ENCODE measurements around the gene ZNF207. TPM values are rescaled to one million over a fixed set of nuclear protein-coding genes. Genes with fewer than 3 reads are reported as not detected.
"Not testable (repeated sequence)": the region's sequence is repeated elsewhere in the genome, so short reads cannot be mapped to it uniquely, and the experiment has no call there.

ZNF207 gene
- total RNA-seq, 2 experiments from 2014 or later = 264 to 274 TPM

- peaks cover 31% of the 10 kb centered on the region for H3K4me1 Mint-ChIP-seq
- not testable (repeated sequence) for H3K9me3 Mint-ChIP-seq; DNase-seq; H3K36me3 Mint-ChIP-seq; ATAC-seq (ENCODE audit: low read depth); H3K4me3 Mint-ChIP-seq; H3K27ac Mint-ChIP-seq
- POLR2A ChIA-PET = interaction anchor here (0.6 to 1.6 kb wide), 2 partner anchors 11 to 34 kb away, joined by 3 to 6 read pairs; no protein-coding TSS in a partner anchor
- H3K27me3 Mint-ChIP-seq = peaks cover 21% of the 10 kb centered on the region
Measured at GRCh38 chr17:32320080-32320479, 29.9 kb upstream of the ZNF207 start.

GRCh38 chr17:32320847-32321246 is 29.1 kb upstream of the ZNF207 start:
- POLR2A ChIA-PET = interaction anchor here (0.6 to 1.6 kb wide), 3 partner anchors 10 to 33 kb away, joined by 3 to 6 read pairs (median 4); partner anchors contain the start of gene ZNF207

GRCh38 chr17:32323046-32323445 is 26.9 kb upstream of the ZNF207 start:
- H3K27ac Mint-ChIP-seq = peak overlapping the region; percentile 85
- POLR2A ChIA-PET = interaction anchor here (1.4 to 1.7 kb wide), 3 partner anchors 8 to 26 kb away, joined by 4 to 14 read pairs (median 5); no protein-coding TSS in a partner anchor
- peak overlapping the region; percentile 65 for H3K4me3 Mint-ChIP-seq
- peaks cover 2% of the 10 kb centered on the region for H3K27me3 Mint-ChIP-seq
- no peaks in the 10 kb centered on the region for H3K9me3 Mint-ChIP-seq
- DNase-seq (no peak), ATAC-seq (ENCODE audit: low read depth) (no peak)
- peaks cover 39% of the 10 kb centered on the region for H3K4me1 Mint-ChIP-seq
- no peaks in the 10 kb centered on the region for H3K36me3 Mint-ChIP-seq

More at GRCh38 chr17:32320847-32321246, 29.1 kb upstream of the ZNF207 start:
- DNase-seq = no peak
- no peak for ATAC-seq (ENCODE audit: low read depth)
- H3K4me1 Mint-ChIP-seq = peaks cover 31% of the 10 kb centered on the region
- H3K27ac Mint-ChIP-seq = no peak overlapping the region
- no peak overlapping the region for H3K4me3 Mint-ChIP-seq
- H3K36me3 Mint-ChIP-seq = no peaks in the 10 kb centered on the region
- H3K27me3 Mint-ChIP-seq = peaks cover 13% of the 10 kb centered on the region
- H3K9me3 Mint-ChIP-seq = no peaks in the 10 kb centered on the region

- Mint-ChIP-seq H3K4me1 (peaks cover 39% of the 10 kb centered on the region), H3K36me3 (no peaks in the 10 kb centered on the region), H3K27me3 (no peaks in the 10 kb centered on the region), H3K9me3 (no peaks in the 10 kb centered on the region), H3K27ac (peak overlapping the region; percentile 85), H3K4me3 (peak overlapping the region; percentile 65)
- peak; percentile 84 for ATAC-seq (ENCODE audit: low read depth)
- DNase-seq = peak; percentile 58
- POLR2A ChIA-PET = interaction anchor here (1.0 to 1.7 kb wide), 5 partner anchors 14 to 254 kb away, joined by 3 to 14 read pairs (median 4); no protein-coding TSS in a partner anchor
Measured at GRCh38 chr17:32323811-32324491, 26.0 kb upstream of the ZNF207 start.

- ATAC-seq (ENCODE audit: low read depth) (no peak), DNase-seq (peak; percentile 3)
- Mint-ChIP-seq H3K27me3 (no peaks in the 10 kb centered on the region), H3K36me3 (peaks cover 6% of the 10 kb centered on the region), H3K27ac (peak overlapping the region; percentile 60), H3K4me3 (no peak overlapping the region), H3K9me3 (no peaks in the 10 kb centered on the region), H3K4me1 (peaks cover 54% of the 10 kb centered on the region)
- POLR2A ChIA-PET = interaction anchor here (7.5 kb wide), 1 partner anchor 13 kb away, joined by 51 read pairs; the partner anchor contains the start of gene C17orf75
Measured at GRCh38 chr17:32327911-32328310, 22.0 kb upstream of the ZNF207 start.

GRCh38 chr17:32330147-32330546 is 19.8 kb upstream of the ZNF207 start:
- H3K4me1 Mint-ChIP-seq = peaks cover 45% of the 10 kb centered on the region
- POLR2A ChIA-PET = interaction anchor here (1.4 to 7.5 kb wide), 5 partner anchors 8 to 20 kb away, joined by 5 to 51 read pairs (median 6); partner anchors contain the start of genes C17orf75 and ZNF207
- DNase-seq = no peak
- H3K36me3 Mint-ChIP-seq = peaks cover 20% of the 10 kb centered on the region
- no peaks in the 10 kb centered on the region for H3K27me3 Mint-ChIP-seq
- ATAC-seq (ENCODE audit: low read depth) = no peak
- peak overlapping the region; percentile 74 for H3K4me3 Mint-ChIP-seq
- no peaks in the 10 kb centered on the region for H3K9me3 Mint-ChIP-seq
- peak overlapping the region; percentile 81 for H3K27ac Mint-ChIP-seq

GRCh38 chr17:32331243-32332040 is 18.5 kb upstream of the ZNF207 start:
- peak; percentile 90 for ATAC-seq (ENCODE audit: low read depth)
- POLR2A ChIA-PET = interaction anchor here (0.6 to 7.5 kb wide), 8 partner anchors 9 to 158 kb away, joined by 3 to 51 read pairs (median 6); partner anchors contain the start of genes C17orf75 and ZNF207
- H3K4me1 Mint-ChIP-seq = peaks cover 46% of the 10 kb centered on the region

GRCh38 chr17:32333187-32333586 is 16.8 kb upstream of the ZNF207 start:
- no peak overlapping the region for H3K4me3 Mint-ChIP-seq
- no peak for ATAC-seq (ENCODE audit: low read depth)

More at GRCh38 chr17:32331243-32332040, 18.5 kb upstream of the ZNF207 start:
- no peak for DNase-seq
- Mint-ChIP-seq H3K4me3 (peak overlapping the region; percentile 74), H3K27me3 (no peaks in the 10 kb centered on the region), H3K36me3 (peaks cover 27% of the 10 kb centered on the region), H3K27ac (peak overlapping the region; percentile 81), H3K9me3 (no peaks in the 10 kb centered on the region)

GRCh38 chr17:32335046-32335445 is 14.9 kb upstream of the ZNF207 start:
- H3K36me3 Mint-ChIP-seq = peaks cover 39% of the 10 kb centered on the region
- H3K9me3 Mint-ChIP-seq = no peaks in the 10 kb centered on the region
- no peak overlapping the region for H3K4me3 Mint-ChIP-seq
- H3K4me1 Mint-ChIP-seq = peaks cover 38% of the 10 kb centered on the region
- POLR2A ChIA-PET = no interaction called here
- H3K27me3 Mint-ChIP-seq = no peaks in the 10 kb centered on the region
- no peak overlapping the region for H3K27ac Mint-ChIP-seq
- no peak for DNase-seq
- ATAC-seq (ENCODE audit: low read depth) = no peak

More at GRCh38 chr17:32333187-32333586, 16.8 kb upstream of the ZNF207 start:
- H3K9me3 Mint-ChIP-seq = no peaks in the 10 kb centered on the region
- H3K27me3 Mint-ChIP-seq = no peaks in the 10 kb centered on the region
- peaks cover 37% of the 10 kb centered on the region for H3K4me1 Mint-ChIP-seq
- peaks cover 36% of the 10 kb centered on the region for H3K36me3 Mint-ChIP-seq
- POLR2A ChIA-PET = interaction anchor here (0.6 to 7.5 kb wide), 2 partner anchors 8 to 18 kb away, joined by 3 to 51 read pairs; partner anchors contain the start of gene C17orf75
- no peak for DNase-seq
- peak overlapping the region; percentile 21 for H3K27ac Mint-ChIP-seq

GRCh38 chr17:32335687-32336086 is 14.3 kb upstream of the ZNF207 start:
- no peak for ATAC-seq (ENCODE audit: low read depth)
- peaks cover 39% of the 10 kb centered on the region for H3K36me3 Mint-ChIP-seq
- H3K27ac Mint-ChIP-seq = peak overlapping the region; percentile 2
- POLR2A ChIA-PET = no interaction called here
- H3K9me3 Mint-ChIP-seq = no peaks in the 10 kb centered on the region
- H3K4me3 Mint-ChIP-seq = no peak overlapping the region
- no peaks in the 10 kb centered on the region for H3K27me3 Mint-ChIP-seq
- H3K4me1 Mint-ChIP-seq = peaks cover 35% of the 10 kb centered on the region
- DNase-seq = no peak

- H3K27ac Mint-ChIP-seq = peak overlapping the region; percentile 97
- no peaks in the 10 kb centered on the region for H3K27me3 Mint-ChIP-seq
- H3K4me1 Mint-ChIP-seq = peaks cover 28% of the 10 kb centered on the region
- H3K4me3 Mint-ChIP-seq = peak overlapping the region; percentile 95
- peak; percentile 40 for ATAC-seq (ENCODE audit: low read depth)
- peaks cover 13% of the 10 kb centered on the region for H3K36me3 Mint-ChIP-seq
- POLR2A ChIA-PET = interaction anchor here (0.5 to 4.4 kb wide), 11 partner anchors 7 to 141 kb away, joined by 3 to 51 read pairs (median 5); partner anchors contain the start of gene PSMD11
- H3K9me3 Mint-ChIP-seq = no peaks in the 10 kb centered on the region
- DNase-seq = peak; percentile 62
Measured at GRCh38 chr17:32341141-32341856, 8.7 kb upstream of the ZNF207 start.

- peak within 1 kb of the TSS; percentile 97 for H3K27ac Mint-ChIP-seq
- H3K4me3 Mint-ChIP-seq = peak within 1 kb of the TSS; percentile 95
- peak; percentile 89 for ATAC-seq (ENCODE audit: low read depth)
- H3K36me3 Mint-ChIP-seq = peaks cover 13% of the 10 kb centered on the region
- H3K9me3 Mint-ChIP-seq = no peaks in the 10 kb centered on the region
- no peaks in the 10 kb centered on the region for H3K27me3 Mint-ChIP-seq
- POLR2A ChIA-PET = interaction anchor here (0.5 to 4.4 kb wide), 7 partner anchors 9 to 102 kb away, joined by 3 to 51 read pairs (median 11); partner anchors contain the start of gene PSMD11
- peak; percentile 84 for DNase-seq
- peaks cover 28% of the 10 kb centered on the region for H3K4me1 Mint-ChIP-seq
Measured at GRCh38 chr17:32341857-32342602, 7.9 kb upstream of the ZNF207 start, which contains the start of gene C17orf75. Gene C17orf75, minus strand, starts transcription at chr17:32342173. Its CDS starts 34 bp downstream, at chr17:32342139.

Measured in activated naive CD8-positive, alpha-beta T cell treated with anti-CD3 and anti-CD28 coated beads, Interleukin-2, amount 10 ng/mL, durations not matched to agents 7 days and 5 days (primary cell).